BJ (cell line): ENCODE measurements around the gene IRS2. TPM values are rescaled to one million over a fixed set of nuclear protein-coding genes. Genes with fewer than 3 reads are reported as not detected.

Experiments used
- CTCF ChIA-PET: fragments of 350-600 bp; formaldehyde crosslinking; extraction: SDS; loops from one replicate; lab custom pipeline; 2021; ENCODE audit warnings: antibody characterized with exemption, inconsistent platforms; lab: Yijun Ruan, JAX
- POLR2A ChIA-PET: fragments of 300-600 bp; sonication (Branson Sonifier 250); formaldehyde crosslinking; extraction: SDS; loops from one replicate; lab custom pipeline; 2021; ENCODE audit warnings: antibody characterized with exemption; lab: Charles Lee
- DNase-seq: peaks from one replicate; pipeline ENCODE4 v3.0.0-alpha.2; 2011; ENCODE audit warnings: low read depth
- H3K27me3 ChIP-seq: 2 replicates; pipeline ENCODE4 v1.6.0; 2011; ENCODE audit warnings: low read length; ENCODE audit not compliant: control insufficient read depth, insufficient read depth
- H3K36me3 ChIP-seq: 2 replicates; pipeline ENCODE4 v1.5.1; 2011; ENCODE audit warnings: low read length; ENCODE audit not compliant: control insufficient read depth, insufficient read depth
- H3K4me3 ChIP-seq: 2 replicates; pipeline ENCODE4 v1.5.1; 2011; ENCODE audit warnings: low read depth, mild to moderate bottlenecking, control low read depth, low read length
- CTCF ChIP-seq: IDR thresholded peaks from 2 replicates; pipeline ENCODE4 v1.5.1; 2011; ENCODE audit warnings: low read depth, mild to moderate bottlenecking, control low read depth, inconsistent platforms, low read length, moderate library complexity; ENCODE audit not compliant: insufficient read depth
- polyA plus RNA-seq: library from polyadenylated mRNA; depleted of rRNA; stranded (reverse); fragments of >200 nt; gene quantifications from 2 replicates; pipeline ENCODE4 v1.2.3, GENCODE V29; 2011

The IRS2 gene
- polyA plus RNA-seq, 1 experiment: 1.3 TPM

GRCh38 chr13:109789262-109789661, 2.9 kb upstream of the IRS2 start:
- Histone ChIP-seq H3K36me3 (no peaks in the 10 kb centered on the region), H3K27me3 (no peaks in the 10 kb centered on the region), H3K4me3 (no peak overlapping the region)
- ChIA-PET POLR2A (interaction anchor here (0.6 kb wide), 2 partner anchors 28 to 628 kb away, joined by 3 to 4 read pairs; no protein-coding TSS in a partner anchor), CTCF (interaction anchor here (1.0 to 1.7 kb wide), 4 partner anchors 33 to 325 kb away, joined by 3 to 4 read pairs (median 3); no protein-coding TSS in a partner anchor)
- DNase-seq: no peak
- TF ChIP-seq CTCF: no peak

GRCh38 chr13:109788372-109789111, 2.2 kb upstream of the IRS2 start:
- ChIA-PET POLR2A (no interaction called here), CTCF (interaction anchor here (1.7 kb wide), 1 partner anchor 325 kb away, joined by 4 read pairs; no protein-coding TSS in a partner anchor)
- no peak overlapping the region for H3K4me3 ChIP-seq
- DNase-seq: no peak
- H3K36me3 ChIP-seq: peaks cover 5% of the 10 kb centered on the region
- TF ChIP-seq CTCF: no peak
- no peaks in the 10 kb centered on the region for H3K27me3 ChIP-seq

- DNase-seq: no peak
- ChIA-PET CTCF (interaction anchor here (0.6 kb wide), 1 partner anchor 182 kb away, joined by 3 read pairs; no protein-coding TSS in a partner anchor), POLR2A (no interaction called here)
- Histone ChIP-seq H3K36me3 (peaks cover 9% of the 10 kb centered on the region), H3K27me3 (no peaks in the 10 kb centered on the region), H3K4me3 (peak overlapping the region; percentile 78)
- no peak for TF ChIP-seq CTCF
Observed at GRCh38 chr13:109787135-109787954, 962 bp upstream of the IRS2 start.

GRCh38 chr13:109785892-109786450, 412 bp downstream of the IRS2 start:
- Histone ChIP-seq H3K27me3 (no peaks in the 10 kb centered on the region), H3K36me3 (peaks cover 13% of the 10 kb centered on the region), H3K4me3 (peak overlapping the region; percentile 78)
- no peak for DNase-seq
- POLR2A ChIA-PET: no interaction called here
- CTCF ChIA-PET: interaction anchor here (1.0 to 1.3 kb wide), 6 partner anchors 170 to 825 kb away, joined by 3 to 15 read pairs (median 4); no protein-coding TSS in a partner anchor
- no peak for TF ChIP-seq CTCF
